Transverse colon (tissue), 3 donors: ENCODE results near the gene TRMT10B.

ENCODE experiments used
- CTCF ChIP-seq, 5 experiments: fragments of 200-600 bp in 3 of 5; fragments of 450-650 bp in 2 of 5; sonication (generic) in 3 of 5; IDR thresholded peaks; 1 replicate in 2 of 5; 2 replicates in 3 of 5; pipeline ENCODE4 v1.5.1; 2016 to 2017; ENCODE audit warnings: antibody characterized with exemption in 5 of 5, inconsistent platforms in 3 of 5, mild to moderate bottlenecking in 2 of 5, moderate library complexity in 1 of 5
- POLR2A ChIP-seq: fragments of 450-650 bp; IDR thresholded peaks from one replicate; pipeline ENCODE4 v1.6.1; 2016; ENCODE audit warnings: antibody characterized with exemption, mild to moderate bottlenecking, moderate library complexity

- no peak for TF ChIP-seq CTCF (IDR thresholded peaks at IDR 0.05)
- TF ChIP-seq POLR2A, result no peak
These were observed 7.9 kb downstream of the TRMT10B start for GRCh38 chr9:37761511-37761910.
